GM19397 (cell line): ENCODE results near the gene E2F4.

ENCODE experiments used
- ATAC-seq: cut with Tn5 transposase; IDR thresholded peaks from one replicate; pipeline ENCODE4 v1.9.1; 2021; ENCODE audit warnings: mild to moderate bottlenecking, moderate library complexity; ENCODE audit not compliant: unreplicated experiment

The E2F4 gene

DNA sequence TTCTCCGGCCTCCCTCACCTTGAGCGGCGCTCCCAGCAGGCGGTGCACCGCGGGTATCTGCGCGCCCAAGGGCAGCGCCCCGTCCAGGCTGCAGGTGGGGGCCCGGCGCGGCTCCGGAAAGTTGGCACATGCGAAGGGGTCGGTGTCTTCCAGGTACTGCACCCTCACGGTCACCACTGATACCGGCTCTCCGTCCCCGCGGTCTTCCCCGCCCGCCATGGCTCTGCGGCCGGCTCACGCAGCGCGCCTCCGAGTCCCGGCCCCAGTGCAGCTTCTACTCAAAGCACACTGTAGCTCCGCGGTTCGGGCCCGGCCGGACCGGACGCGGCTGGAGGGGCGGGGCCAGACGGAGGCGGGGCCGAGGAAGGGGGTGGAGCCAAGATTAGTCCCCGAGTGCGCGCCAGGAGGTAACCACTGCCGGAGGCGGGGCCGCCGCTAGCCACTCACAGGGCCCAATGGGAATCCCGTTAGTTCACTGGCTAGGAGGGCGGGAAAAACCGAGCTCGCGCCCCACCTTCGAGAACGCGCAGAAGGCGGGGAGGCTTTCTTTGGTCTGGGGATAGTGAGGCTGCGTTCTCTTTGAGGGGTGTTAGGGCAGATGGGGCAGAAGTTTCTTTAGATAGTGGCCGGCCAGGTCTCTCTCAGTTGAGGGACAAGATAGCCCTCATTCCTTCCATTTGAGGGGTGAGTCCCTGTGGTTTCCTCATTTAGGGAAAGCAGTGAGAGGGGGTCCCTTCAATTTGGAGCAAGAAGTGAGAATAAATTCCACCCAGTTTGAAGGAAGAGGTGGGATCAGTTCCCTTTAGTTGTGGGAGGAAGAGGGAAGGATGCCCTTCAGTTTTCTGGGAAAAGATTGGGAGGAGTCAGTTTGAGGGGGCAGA, 55.5 kb downstream of the E2F4 start, which contains the start of gene FHOD1:
Gene FHOD1 (minus strand): TSS at position 290 of the 881 bp plus-strand sequence. CDS start 71 bp downstream, at position 219.
- peak; percentile 45 for ATAC-seq

DNA sequence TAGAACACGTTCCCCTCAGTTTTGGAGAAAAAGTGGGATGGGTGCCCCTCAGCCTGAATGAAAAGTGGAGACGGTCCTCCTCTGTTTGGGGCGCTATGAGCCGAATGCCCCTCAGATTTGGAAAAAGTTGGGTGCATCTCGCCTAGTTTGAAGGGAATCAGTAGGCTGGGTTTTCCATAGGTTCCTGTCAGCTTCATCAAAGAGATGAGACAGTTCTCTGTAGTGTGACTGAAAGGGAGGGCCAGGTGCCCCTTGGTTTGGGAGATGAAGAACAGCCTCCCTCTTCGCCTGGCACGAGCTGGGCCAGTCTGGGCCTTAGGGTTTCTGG, 56.1 kb downstream of the E2F4 start:
- ATAC-seq: no peak
